SH-SY5Y (cell line): ENCODE data around the gene ATP10A.

ENCODE experiments used
- GATA2 ChIP-seq: IDR thresholded peaks from 2 replicates; pipeline ENCODE4 v1.6.1; 2011; ENCODE audit warnings: mild to moderate bottlenecking, low read depth, low read length
- GATA3 ChIP-seq: IDR thresholded peaks from 2 replicates; pipeline ENCODE4 v1.6.1; 2011; ENCODE audit warnings: low read depth, mild to moderate bottlenecking, low read length, moderate library complexity

The ATP10A gene

GRCh38 chr15:25838191-25838870 lies 24.8 kb downstream of the ATP10A start:
- TF ChIP-seq GATA2, result no peak
- TF ChIP-seq GATA3, result no peak

GRCh38 chr15:25832158-25832557 lies 31.0 kb downstream of the ATP10A start:
- no peak for TF ChIP-seq GATA2
- TF ChIP-seq GATA3, result no peak

GRCh38 chr15:25830844-25831451 lies 32.2 kb downstream of the ATP10A start:
- TF ChIP-seq GATA2 (no peak), GATA3 (no peak)

- TF ChIP-seq GATA2, result no peak
- no peak for TF ChIP-seq GATA3
These were observed 34.1 kb downstream of the ATP10A start for GRCh38 chr15:25829073-25829472.

- TF ChIP-seq GATA3 (no peak), GATA2 (no peak)
These were observed 37.9 kb downstream of the ATP10A start for GRCh38 chr15:25825207-25825606.

GRCh38 chr15:25824618-25825017 lies 38.5 kb downstream of the ATP10A start:
- TF ChIP-seq GATA2, result no peak
- no peak for TF ChIP-seq GATA3

- TF ChIP-seq GATA3 (no peak), GATA2 (no peak)
These were observed 50.3 kb downstream of the ATP10A start for GRCh38 chr15:25812845-25813244.

- TF ChIP-seq GATA2 (no peak), GATA3 (no peak)
These were observed 51.1 kb downstream of the ATP10A start for GRCh38 chr15:25812073-25812472.

GRCh38 chr15:25811481-25811906 lies 51.6 kb downstream of the ATP10A start:
- no peak for TF ChIP-seq GATA3

- TF ChIP-seq GATA3 (no peak), GATA2 (no peak)
These were observed 52.5 kb downstream of the ATP10A start for GRCh38 chr15:25810631-25811091.

- no peak for TF ChIP-seq GATA3
- TF ChIP-seq GATA2, result no peak
These were observed 53.0 kb downstream of the ATP10A start for GRCh38 chr15:25810154-25810553.

GRCh38 chr15:25807063-25807462 lies 56.1 kb downstream of the ATP10A start:
- no peak for TF ChIP-seq GATA3
- TF ChIP-seq GATA2, result no peak

- no peak for TF ChIP-seq GATA2
- no peak for TF ChIP-seq GATA3
These were observed 58.1 kb downstream of the ATP10A start for GRCh38 chr15:25805031-25805430.

GRCh38 chr15:25804451-25804850 lies 58.7 kb downstream of the ATP10A start:
- TF ChIP-seq GATA2 (no peak), GATA3 (no peak)

- TF ChIP-seq GATA3 (no peak), GATA2 (no peak)
These were observed 59.6 kb downstream of the ATP10A start for GRCh38 chr15:25803541-25803940.

GRCh38 chr15:25803036-25803435 lies 60.1 kb downstream of the ATP10A start:
- no peak for TF ChIP-seq GATA3
- no peak for TF ChIP-seq GATA2
